Erythroblast (primary cell): ENCODE measurements around the gene PRUNE2.

Experiments used
- GATA1 ChIP-seq: IDR thresholded peaks from 2 replicates; pipeline ENCODE4 v1.6.1; 2011; ENCODE audit warnings: low read depth, mild to moderate bottlenecking, control low read depth, low read length, moderate library complexity
- POLR2A ChIP-seq: IDR thresholded peaks from 2 replicates; pipeline ENCODE4 v1.6.1; 2011; ENCODE audit warnings: mild to moderate bottlenecking, low read length

- TF ChIP-seq POLR2A (no peak), GATA1 (no peak)
These were observed 141.8 kb downstream of the PRUNE2 start, which contains the start of gene PCA3 for GRCh38 chr9:76764138-76764537.
